GM23338 (cell line): Measurements from ENCODE around the gene TOX2. TPM values are rescaled to one million over a fixed set of nuclear protein-coding genes. Genes with fewer than 3 reads are reported as not detected.

Source experiments
- EZH2 ChIP-seq: fragments of 200-600 bp; sonication (generic); IDR thresholded peaks from one replicate; pipeline ENCODE4 v1.8.0; 2017; ENCODE audit warnings: antibody characterized with exemption, mild to moderate bottlenecking, low read depth; ENCODE audit not compliant: unreplicated experiment
- JUNB ChIP-seq: IDR thresholded peaks from one replicate; pipeline ENCODE4 v1.6.1; 2016; ENCODE audit warnings: antibody characterized with exemption; ENCODE audit not compliant: unreplicated experiment
- POLR2AphosphoS5 ChIP-seq: IDR thresholded peaks from 2 replicates; pipeline ENCODE4 v1.6.1; 2016; ENCODE audit warnings: antibody characterized with exemption, low read depth
- ZNF114 ChIP-seq: fragments of 250-450 bp; sonication (Bioruptor Pico); IDR thresholded peaks from 2 replicates; pipeline ENCODE4 v1.5.0; 2020; ENCODE audit warnings: mild to moderate bottlenecking, moderate library complexity
- ZNF331 ChIP-seq: fragments of 250-450 bp; sonication (Bioruptor Pico); IDR thresholded peaks from 2 replicates; pipeline ENCODE4 v1.5.0; 2020; ENCODE audit warnings: low read depth, mild to moderate bottlenecking, moderate library complexity
- polyA plus RNA-seq: library from polyadenylated mRNA; unstranded; fragments of >200 nt; fragmentation: Nextera tagmentation; extraction: Ambion mirVana; gene quantifications from 2 replicates; pipeline ENCODE4 v1.2.1, GENCODE V29; 2016
- total RNA-seq: library from RNA; depleted of rRNA; stranded (reverse); fragments of >200 nt; shearing (Covaris generic); gene quantifications from 2 replicates; pipeline ENCODE4 v1.2.3, GENCODE V29; 2014
- TF ChIP-seq, protein P1 (sequence below): fragments of 250-450 bp; sonication (Bioruptor Pico); IDR thresholded peaks from 2 replicates; pipeline ENCODE4 v1.5.0; 2020; ENCODE audit warnings: mild to moderate bottlenecking, moderate library complexity
- TF ChIP-seq, protein P2 (sequence below): IDR thresholded peaks from one replicate; pipeline ENCODE4 v1.6.1; 2018; ENCODE audit warnings: antibody characterized with exemption; ENCODE audit not compliant: unreplicated experiment

Gene TOX2
- total and polyA plus RNA-seq, 2 experiments from 2014 or later, result 1.4 to 1.5 TPM

DNA sequence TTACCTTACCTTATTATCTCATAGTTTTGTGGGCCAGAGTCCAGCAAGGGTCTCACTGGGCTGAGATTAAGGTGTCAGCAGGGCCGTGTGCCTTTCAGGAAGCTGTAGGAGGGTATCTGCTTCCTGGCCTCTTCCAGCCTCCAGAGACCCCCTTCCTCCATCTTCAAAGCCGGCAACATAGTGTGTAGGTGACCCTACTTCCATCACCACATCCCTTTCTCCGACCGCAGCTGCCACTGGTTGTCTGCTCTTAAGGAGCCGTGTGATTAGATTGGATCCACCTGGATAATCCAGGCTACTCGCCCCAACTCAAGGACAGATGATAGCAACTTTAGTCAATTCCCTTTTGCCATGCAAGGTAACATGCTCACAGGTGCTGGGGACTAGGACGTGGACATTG lies 181.2 kb downstream of the TOX2 start (continued):
- TF ChIP-seq, protein P1, sequence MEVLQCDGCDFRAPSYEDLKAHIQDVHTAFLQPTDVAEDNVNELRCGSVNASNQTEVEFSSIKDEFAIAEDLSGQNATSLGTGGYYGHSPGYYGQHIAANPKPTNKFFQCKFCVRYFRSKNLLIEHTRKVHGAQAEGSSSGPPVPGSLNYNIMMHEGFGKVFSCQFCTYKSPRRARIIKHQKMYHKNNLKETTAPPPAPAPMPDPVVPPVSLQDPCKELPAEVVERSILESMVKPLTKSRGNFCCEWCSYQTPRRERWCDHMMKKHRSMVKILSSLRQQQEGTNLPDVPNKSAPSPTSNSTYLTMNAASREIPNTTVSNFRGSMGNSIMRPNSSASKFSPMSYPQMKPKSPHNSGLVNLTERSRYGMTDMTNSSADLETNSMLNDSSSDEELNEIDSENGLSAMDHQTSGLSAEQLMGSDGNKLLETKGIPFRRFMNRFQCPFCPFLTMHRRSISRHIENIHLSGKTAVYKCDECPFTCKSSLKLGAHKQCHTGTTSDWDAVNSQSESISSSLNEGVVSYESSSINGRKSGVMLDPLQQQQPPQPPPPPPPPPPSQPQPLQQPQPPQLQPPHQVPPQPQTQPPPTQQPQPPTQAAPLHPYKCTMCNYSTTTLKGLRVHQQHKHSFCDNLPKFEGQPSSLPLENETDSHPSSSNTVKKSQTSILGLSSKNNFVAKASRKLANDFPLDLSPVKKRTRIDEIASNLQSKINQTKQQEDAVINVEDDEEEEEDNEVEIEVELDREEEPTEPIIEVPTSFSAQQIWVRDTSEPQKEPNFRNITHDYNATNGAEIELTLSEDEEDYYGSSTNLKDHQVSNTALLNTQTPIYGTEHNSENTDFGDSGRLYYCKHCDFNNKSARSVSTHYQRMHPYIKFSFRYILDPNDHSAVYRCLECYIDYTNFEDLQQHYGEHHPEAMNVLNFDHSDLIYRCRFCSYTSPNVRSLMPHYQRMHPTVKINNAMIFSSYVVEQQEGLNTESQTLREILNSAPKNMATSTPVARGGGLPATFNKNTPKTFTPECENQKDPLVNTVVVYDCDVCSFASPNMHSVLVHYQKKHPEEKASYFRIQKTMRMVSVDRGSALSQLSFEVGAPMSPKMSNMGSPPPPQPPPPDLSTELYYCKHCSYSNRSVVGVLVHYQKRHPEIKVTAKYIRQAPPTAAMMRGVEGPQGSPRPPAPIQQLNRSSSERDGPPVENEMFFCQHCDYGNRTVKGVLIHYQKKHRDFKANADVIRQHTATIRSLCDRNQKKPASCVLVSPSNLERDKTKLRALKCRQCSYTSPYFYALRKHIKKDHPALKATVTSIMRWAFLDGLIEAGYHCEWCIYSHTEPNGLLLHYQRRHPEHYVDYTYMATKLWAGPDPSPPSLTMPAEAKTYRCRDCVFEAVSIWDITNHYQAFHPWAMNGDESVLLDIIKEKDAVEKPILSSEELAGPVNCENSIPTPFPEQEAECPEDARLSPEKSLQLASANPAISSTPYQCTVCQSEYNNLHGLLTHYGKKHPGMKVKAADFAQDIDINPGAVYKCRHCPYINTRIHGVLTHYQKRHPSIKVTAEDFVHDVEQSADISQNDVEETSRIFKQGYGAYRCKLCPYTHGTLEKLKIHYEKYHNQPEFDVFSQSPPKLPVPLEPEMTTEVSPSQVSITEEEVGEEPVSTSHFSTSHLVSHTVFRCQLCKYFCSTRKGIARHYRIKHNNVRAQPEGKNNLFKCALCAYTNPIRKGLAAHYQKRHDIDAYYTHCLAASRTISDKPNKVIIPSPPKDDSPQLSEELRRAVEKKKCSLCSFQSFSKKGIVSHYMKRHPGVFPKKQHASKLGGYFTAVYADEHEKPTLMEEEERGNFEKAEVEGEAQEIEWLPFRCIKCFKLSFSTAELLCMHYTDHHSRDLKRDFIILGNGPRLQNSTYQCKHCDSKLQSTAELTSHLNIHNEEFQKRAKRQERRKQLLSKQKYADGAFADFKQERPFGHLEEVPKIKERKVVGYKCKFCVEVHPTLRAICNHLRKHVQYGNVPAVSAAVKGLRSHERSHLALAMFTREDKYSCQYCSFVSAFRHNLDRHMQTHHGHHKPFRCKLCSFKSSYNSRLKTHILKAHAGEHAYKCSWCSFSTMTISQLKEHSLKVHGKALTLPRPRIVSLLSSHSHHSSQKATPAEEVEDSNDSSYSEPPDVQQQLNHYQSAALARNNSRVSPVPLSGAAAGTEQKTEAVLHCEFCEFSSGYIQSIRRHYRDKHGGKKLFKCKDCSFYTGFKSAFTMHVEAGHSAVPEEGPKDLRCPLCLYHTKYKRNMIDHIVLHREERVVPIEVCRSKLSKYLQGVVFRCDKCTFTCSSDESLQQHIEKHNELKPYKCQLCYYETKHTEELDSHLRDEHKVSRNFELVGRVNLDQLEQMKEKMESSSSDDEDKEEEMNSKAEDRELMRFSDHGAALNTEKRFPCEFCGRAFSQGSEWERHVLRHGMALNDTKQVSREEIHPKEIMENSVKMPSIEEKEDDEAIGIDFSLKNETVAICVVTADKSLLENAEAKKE (CRISPR knock-in tag), result no peak
- TF ChIP-seq ZNF114 (CRISPR knock-in tag) (no peak), POLR2AphosphoS5 (no peak), EZH2 (no peak), JUNB (no peak), ZNF331 (CRISPR knock-in tag) (no peak)
- TF ChIP-seq, protein P2, sequence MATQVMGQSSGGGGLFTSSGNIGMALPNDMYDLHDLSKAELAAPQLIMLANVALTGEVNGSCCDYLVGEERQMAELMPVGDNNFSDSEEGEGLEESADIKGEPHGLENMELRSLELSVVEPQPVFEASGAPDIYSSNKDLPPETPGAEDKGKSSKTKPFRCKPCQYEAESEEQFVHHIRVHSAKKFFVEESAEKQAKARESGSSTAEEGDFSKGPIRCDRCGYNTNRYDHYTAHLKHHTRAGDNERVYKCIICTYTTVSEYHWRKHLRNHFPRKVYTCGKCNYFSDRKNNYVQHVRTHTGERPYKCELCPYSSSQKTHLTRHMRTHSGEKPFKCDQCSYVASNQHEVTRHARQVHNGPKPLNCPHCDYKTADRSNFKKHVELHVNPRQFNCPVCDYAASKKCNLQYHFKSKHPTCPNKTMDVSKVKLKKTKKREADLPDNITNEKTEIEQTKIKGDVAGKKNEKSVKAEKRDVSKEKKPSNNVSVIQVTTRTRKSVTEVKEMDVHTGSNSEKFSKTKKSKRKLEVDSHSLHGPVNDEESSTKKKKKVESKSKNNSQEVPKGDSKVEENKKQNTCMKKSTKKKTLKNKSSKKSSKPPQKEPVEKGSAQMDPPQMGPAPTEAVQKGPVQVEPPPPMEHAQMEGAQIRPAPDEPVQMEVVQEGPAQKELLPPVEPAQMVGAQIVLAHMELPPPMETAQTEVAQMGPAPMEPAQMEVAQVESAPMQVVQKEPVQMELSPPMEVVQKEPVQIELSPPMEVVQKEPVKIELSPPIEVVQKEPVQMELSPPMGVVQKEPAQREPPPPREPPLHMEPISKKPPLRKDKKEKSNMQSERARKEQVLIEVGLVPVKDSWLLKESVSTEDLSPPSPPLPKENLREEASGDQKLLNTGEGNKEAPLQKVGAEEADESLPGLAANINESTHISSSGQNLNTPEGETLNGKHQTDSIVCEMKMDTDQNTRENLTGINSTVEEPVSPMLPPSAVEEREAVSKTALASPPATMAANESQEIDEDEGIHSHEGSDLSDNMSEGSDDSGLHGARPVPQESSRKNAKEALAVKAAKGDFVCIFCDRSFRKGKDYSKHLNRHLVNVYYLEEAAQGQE, result no peak
